GM10248 (cell line): ENCODE data around the gene DOC2B.
"Not testable (repeated sequence)": the region's sequence is repeated elsewhere in the genome, so short reads cannot be mapped to it uniquely, and the experiment has no call there.

Source experiments
- CTCF ChIA-PET: fragments of 300-600 bp; sonication (Branson Sonifier 250); formaldehyde crosslinking; extraction: SDS; loops from one replicate; lab custom pipeline; 2021; ENCODE audit warnings: antibody characterized with exemption; lab: Yijun Ruan, JAX
- POLR2A ChIA-PET: fragments of 350-650 bp; sonication (Branson Sonifier 250); formaldehyde crosslinking; extraction: SDS; loops from one replicate; lab custom pipeline; 2020; ENCODE audit warnings: antibody characterized with exemption; lab: Yijun Ruan, JAX
- DNase-seq: peaks from one replicate; pipeline ENCODE4 v3.0.0; 2012; ENCODE audit errors: extremely low spot score
- TF ChIP-seq, protein P1 (sequence below): IDR thresholded peaks from 2 replicates; pipeline ENCODE4 v1.5.1; 2012; ENCODE audit warnings: mild to moderate bottlenecking, low read depth; ENCODE audit errors: extremely low read depth, missing control alignments, control extremely low read depth

Gene DOC2B

DNA sequence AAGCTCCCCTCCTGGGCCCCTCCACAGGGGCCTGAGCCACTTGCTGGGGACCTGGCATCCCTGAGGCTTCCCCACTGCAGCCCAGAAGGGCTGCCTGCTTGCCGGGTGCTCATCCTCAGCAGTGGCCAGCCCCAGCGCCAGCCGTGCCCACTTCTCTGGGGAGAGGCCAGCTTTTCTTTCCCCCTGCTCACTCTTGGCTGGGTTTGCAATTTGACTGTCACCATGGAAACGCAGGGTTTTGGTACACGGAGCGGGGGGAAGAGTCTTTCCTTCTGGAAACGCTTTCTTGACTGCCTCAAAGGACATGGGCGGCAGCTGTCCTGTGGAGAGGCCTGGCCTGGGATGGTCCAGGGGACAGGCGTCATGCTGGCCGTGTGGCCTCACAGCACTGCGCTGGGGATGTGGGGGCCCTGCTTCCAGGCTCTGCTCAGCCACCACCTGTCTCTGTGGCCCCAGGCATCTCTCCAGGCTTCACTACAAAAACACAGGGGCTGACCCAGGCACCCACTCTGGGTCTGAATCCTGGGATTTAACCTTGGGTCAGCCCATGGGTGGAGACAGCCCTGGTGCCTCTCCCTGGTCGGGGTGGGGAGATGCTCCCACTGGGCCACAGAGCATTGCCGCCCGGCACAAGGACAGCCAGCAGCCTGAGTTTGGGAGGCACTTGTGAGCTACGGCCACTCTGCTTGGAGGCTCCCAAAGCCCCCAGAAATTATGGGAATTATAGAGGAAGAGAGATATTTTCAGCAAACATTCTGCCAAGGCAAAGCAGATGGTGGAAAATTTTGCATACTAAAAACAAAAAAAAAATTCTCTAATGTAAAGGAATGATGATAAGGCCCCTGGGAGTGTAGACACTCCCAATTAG is 45.9 kb upstream of the DOC2B start:
- TF ChIP-seq, protein P1, sequence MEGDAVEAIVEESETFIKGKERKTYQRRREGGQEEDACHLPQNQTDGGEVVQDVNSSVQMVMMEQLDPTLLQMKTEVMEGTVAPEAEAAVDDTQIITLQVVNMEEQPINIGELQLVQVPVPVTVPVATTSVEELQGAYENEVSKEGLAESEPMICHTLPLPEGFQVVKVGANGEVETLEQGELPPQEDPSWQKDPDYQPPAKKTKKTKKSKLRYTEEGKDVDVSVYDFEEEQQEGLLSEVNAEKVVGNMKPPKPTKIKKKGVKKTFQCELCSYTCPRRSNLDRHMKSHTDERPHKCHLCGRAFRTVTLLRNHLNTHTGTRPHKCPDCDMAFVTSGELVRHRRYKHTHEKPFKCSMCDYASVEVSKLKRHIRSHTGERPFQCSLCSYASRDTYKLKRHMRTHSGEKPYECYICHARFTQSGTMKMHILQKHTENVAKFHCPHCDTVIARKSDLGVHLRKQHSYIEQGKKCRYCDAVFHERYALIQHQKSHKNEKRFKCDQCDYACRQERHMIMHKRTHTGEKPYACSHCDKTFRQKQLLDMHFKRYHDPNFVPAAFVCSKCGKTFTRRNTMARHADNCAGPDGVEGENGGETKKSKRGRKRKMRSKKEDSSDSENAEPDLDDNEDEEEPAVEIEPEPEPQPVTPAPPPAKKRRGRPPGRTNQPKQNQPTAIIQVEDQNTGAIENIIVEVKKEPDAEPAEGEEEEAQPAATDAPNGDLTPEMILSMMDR, result no peak
- no peak for DNase-seq
- ChIA-PET POLR2A (no interaction called here), CTCF (no interaction called here)

DNA sequence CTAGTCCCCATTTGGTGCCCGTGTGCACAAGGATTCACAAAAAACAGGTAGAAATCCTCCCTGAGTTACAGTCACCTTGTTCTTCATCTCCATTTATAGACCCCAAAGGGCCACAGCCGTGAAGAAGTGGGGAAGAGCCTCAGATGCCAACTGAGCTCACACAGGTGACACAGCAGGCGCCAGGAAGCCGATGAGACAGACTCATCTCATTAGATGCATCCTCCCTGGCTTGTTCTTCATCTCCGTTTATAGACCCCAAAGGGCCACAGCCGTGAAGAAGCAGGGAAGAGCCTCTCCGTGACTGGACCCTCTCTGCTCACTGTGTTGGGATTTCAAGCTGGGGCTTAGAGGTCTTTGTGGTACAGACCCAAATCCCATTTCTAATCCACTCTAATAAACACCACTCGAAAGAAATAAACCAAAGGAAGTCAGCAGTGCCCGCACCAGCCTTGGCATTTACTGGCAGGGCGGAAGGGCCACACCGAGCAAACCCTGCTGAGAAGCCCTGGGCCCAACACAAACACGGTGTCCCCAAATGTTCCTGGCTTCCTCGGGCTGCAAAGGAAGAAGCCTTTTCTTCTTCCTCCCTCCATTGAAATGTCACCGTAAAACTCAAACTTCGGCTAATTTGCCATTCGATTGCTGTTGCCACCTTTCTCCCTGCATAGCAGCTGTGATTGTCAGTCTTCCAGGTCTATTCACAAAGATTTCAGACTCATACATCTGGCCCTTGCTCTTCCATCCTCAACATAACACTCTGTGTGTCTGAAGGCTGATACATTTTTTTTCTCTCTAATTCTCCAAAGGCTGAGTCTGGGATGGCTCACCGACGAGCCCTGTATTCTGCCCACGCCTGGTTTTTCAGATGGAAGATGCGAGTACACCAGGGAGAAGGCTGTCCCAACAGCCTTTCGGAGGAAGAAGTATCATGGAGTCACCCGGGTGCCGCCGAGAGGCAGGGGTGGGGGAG is 44.9 kb upstream of the DOC2B start:
- DNase-seq, result no peak
- ChIA-PET CTCF (no interaction called here), POLR2A (no interaction called here)
- TF ChIP-seq, protein P1, result no peak

DNA sequence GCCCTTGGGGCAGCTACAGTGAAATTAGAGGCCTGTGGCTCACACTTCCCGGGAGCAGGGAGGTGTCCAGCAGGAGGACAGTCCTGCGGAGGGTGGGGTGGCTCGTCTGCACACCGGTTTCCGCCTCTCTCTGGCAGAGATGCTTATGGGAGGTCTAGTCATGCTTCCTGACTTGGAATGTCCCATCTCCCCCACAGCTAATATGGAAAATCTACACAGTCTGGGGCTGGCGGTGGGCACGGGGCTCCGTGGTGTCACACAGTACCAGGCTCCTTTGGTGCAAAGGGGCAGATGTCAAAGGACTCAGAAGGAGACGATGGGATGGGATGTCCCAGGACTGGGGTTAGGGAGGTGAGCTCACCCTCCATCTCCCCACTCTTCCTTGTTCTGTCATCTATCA is 44.1 kb upstream of the DOC2B start:
- TF ChIP-seq, protein P1, result no peak
- ChIA-PET CTCF (no interaction called here), POLR2A (no interaction called here)
- no peak for DNase-seq

DNA sequence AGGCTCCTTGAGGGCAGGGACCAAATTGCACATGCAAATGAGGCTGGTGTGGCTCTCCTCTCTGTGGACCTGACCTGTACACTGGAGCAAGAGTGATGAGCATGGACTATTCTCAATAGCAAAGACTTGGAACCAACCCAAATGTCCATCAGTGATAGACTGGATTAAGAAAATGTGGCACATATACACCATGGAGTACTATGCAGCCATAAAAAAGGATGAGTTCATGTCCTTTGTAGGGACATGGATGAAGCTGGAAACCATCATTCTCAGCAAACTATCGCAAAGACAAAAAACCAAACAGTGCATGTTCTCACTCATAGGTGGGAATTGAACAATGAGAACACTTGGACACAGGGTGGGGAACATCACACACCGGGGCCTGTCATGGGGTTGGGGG is 43.1 kb upstream of the DOC2B start:
- POLR2A ChIA-PET, DNase-seq, CTCF ChIA-PET: not testable (repeated sequence)

DNA sequence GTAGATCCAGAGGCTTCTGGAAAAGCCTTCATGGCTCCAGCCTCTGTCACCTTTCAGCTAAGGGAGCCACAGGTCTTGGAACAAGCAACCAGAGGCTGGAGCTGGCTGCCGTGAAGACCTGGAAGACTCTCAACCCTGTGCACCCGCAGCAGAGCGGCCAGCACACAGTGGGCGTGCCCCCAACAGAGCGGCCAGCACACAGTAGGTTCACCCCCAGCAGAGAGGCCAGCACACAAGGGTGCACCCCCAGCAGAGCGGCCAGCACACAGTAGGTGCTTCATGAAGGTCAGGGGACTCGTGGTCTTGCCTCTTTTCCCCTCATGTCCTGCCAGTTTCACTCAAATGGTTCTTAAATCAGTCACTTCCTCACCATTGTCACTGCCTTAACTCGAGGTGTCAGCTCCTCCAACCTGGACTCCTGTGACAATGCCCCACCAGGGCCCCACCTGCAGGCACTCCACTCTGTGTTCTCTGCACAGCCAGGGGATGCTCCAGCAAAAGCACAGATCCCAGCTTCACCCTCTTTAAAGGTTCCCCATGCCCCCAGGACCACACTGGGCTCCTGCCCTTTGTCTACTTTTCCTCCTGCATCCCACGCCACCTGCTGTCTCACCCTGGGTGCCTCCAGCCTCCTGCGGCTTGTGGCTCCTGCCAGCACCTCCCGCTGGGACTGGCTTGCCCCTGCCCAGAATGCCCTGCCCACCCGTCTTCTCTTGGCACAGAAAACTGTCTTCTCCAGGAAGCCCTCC is 42.4 kb upstream of the DOC2B start:
- ChIA-PET CTCF (no interaction called here), POLR2A (no interaction called here)
- DNase-seq, result no peak
- TF ChIP-seq, protein P1, result no peak

DNA sequence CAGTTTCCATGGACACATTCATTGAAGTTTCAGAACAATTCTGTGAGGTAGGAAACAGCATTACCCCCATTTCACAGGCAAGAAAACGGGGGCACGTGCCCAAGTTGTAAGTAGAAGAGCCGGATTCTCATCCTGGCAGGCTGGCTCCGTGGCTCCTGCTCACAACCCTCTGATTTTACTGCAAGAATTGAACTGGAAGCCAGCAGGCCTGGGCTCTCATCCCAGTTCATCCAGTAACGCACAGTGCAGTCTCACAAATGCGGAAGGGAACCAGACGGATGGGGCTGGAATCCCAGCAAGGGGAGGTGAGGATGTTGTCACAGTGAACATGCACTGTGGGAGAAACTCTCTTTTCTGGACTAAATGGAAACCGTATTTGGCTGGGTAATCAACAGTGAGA is 40.7 kb upstream of the DOC2B start:
- ChIA-PET POLR2A (no interaction called here), CTCF (no interaction called here)
- TF ChIP-seq, protein P1, result no peak
- no peak for DNase-seq
